Suprapubic skin (tissue), 3 donors: ENCODE results near the gene HSPA5.

Experiments
- POLR2AphosphoS5 ChIP-seq, 3 donors: sonication (generic); formaldehyde crosslinking; IDR thresholded peaks; one replicate each; pipeline ENCODE4 v1.6.1; 2017; ENCODE audit warnings: antibody characterized with exemption in 3 of 3
- TF ChIP-seq, protein P1 (sequence below), 2 donors: fragments of 200-600 bp in 1 of 2; fragments of 450-650 bp in 1 of 2; sonication (generic) in 1 of 2; IDR thresholded peaks; one replicate each; pipeline ENCODE4 v1.5.1; 2016 to 2019; ENCODE audit warnings: antibody characterized with exemption in 2 of 2, mild to moderate bottlenecking in 1 of 2, moderate library complexity in 1 of 2

DNA sequence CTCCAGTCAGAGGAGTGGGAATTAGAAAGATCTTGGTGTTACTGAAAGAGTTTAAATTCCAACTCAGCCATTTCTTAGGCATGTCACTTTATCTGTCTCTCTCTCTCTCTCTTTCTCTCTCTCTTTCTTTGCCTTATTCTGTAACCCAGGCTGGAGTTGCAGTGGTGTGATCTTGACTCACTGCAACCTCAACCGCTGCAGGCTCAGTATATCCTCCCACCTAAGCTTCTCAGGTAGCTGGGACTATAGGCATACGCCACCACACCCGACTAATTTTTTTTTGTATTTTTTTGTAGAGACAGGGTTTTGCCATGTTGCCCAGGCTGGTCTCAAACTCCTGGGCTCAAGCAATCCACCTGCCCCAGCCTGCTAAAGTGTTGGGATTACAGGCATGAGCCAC lies 22.5 kb downstream of the HSPA5 start:
- TF ChIP-seq POLR2AphosphoS5 (IDR thresholded peaks at IDR 0.05) = no peak
- TF ChIP-seq, protein P1, sequence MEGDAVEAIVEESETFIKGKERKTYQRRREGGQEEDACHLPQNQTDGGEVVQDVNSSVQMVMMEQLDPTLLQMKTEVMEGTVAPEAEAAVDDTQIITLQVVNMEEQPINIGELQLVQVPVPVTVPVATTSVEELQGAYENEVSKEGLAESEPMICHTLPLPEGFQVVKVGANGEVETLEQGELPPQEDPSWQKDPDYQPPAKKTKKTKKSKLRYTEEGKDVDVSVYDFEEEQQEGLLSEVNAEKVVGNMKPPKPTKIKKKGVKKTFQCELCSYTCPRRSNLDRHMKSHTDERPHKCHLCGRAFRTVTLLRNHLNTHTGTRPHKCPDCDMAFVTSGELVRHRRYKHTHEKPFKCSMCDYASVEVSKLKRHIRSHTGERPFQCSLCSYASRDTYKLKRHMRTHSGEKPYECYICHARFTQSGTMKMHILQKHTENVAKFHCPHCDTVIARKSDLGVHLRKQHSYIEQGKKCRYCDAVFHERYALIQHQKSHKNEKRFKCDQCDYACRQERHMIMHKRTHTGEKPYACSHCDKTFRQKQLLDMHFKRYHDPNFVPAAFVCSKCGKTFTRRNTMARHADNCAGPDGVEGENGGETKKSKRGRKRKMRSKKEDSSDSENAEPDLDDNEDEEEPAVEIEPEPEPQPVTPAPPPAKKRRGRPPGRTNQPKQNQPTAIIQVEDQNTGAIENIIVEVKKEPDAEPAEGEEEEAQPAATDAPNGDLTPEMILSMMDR (IDR thresholded peaks at IDR 0.05) = no peak
